HL-60/S4 (cell line): ENCODE data around the gene MCUB.

Source experiments
- in situ Hi-C: fragments of 300-500 bp; cut with MboI; formaldehyde crosslinking; loops from 2 replicates; pipeline ENCODE4 v1.14.3; 2022; ENCODE audit warnings: low sequenced_read_pairs

MCUB gene

DNA sequence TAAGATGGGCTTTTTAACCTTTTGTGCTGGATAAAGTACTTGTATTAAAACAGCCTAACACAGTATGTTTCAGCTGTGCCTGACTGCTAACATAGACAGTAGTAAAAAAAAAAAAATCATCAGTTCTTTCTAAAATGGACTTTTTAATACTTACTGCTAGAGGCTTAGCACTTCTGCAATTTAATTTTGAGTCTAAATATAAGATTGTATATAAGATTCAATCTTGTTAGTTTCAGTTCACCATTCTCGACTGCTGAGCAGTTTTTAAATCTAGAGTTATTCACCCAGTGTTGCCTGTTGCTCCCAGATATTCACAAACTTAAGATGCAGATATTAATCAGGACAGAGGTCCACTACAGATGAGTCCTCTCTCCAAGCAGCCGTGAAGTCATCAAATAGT, 163.1 kb downstream of the MCUB start:
- in situ Hi-C loops: no loop called here

DNA sequence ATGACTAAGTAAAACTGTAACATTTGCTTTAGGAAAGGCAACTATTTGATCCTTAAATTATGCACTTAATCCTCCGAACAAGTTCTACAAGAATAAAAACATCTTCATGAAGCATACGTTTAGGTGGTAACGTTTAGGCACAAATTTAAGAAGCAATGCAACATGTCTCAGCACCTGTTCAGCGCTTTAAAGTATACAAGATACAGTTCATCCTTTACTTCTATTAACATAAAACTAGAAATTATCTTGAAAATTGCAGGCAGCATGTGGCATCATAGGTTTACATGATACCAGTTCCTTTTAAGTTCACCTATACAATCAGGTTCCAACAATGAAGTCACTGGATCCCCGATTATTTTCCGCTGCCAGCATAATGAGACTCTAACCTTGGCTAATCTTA, 168.3 kb downstream of the MCUB start:
- in situ Hi-C loops: no loop called here

DNA sequence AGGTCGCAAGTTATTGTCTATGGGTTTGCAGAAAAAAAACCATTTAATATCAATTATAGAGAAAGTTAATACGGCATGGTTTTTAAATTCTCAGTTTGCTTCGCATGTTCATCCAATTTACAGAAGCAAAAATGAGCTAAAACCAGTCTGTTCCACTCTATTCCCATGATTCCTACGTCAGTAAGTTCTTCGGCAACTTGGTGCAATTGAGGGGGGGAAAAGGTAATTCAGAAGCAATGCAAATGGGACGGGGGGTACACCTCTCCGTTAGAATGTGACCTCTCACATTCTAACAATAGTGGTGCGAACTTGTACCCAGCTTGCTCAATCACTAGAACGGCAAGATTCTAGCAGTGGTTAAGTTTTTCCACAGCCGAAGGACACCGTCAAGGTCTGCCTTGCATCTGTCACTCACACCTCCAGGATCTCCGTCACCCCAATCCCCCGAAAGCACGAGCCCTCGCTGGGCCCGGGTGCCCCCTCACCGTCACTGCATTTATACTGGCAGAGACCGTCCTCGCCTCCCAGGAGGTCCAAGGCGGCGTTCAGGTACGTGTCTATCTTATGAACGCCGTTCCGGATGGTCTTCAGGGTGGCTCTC, 169.2 kb downstream of the MCUB start:
- in situ Hi-C loops: no loop called here

DNA sequence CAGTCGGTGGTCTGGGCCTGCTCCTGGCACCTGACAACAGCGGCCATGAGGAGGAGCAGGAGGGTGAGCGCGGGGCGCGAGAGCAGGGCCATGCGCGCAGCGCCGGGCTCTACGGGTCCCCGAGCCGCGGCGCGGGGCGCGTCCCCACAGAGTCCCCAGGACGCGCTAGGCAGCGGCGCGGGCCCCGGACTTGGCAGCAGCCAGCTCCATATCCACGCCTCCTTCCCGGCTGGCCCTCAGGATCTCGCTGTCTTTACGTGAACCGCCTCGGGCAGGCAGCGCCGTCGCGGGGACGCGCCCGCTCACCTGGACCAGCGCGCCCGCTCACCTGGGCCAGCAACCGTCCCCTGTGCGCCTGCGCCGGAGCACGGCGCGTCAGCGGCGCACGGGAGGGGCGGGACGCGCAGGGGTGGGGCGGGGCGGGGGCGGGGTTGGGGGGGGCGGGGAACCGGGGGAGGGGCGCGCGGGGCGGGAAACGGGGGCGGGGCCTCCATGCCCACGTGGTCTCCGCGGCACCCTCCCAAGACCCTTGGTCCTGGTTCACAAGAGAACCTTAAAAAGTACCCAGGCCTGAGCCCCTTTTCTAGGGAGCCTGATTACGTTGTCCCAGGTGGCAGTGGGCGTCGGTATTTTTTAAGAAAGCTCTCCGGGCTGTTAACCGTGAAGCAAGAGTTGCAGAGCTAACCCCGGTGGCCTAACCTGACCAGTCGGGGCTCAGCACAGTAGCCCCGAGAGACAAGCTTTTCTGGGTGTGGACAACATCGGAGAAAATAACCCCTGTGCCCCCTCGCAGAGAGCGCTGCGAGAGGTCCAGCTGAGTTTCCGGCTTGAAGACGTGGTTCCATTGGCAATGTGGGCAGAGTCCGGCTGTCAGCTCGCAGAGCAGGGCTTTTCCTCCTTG, 169.9 kb downstream of the MCUB start, which contains the start of gene PLA2G12A:
TSS of gene PLA2G12A (minus strand) at position 353 of the 901 bp plus-strand sequence. CDS start at position 92, 261 bp downstream.
- in situ Hi-C loops: no loop called here

DNA sequence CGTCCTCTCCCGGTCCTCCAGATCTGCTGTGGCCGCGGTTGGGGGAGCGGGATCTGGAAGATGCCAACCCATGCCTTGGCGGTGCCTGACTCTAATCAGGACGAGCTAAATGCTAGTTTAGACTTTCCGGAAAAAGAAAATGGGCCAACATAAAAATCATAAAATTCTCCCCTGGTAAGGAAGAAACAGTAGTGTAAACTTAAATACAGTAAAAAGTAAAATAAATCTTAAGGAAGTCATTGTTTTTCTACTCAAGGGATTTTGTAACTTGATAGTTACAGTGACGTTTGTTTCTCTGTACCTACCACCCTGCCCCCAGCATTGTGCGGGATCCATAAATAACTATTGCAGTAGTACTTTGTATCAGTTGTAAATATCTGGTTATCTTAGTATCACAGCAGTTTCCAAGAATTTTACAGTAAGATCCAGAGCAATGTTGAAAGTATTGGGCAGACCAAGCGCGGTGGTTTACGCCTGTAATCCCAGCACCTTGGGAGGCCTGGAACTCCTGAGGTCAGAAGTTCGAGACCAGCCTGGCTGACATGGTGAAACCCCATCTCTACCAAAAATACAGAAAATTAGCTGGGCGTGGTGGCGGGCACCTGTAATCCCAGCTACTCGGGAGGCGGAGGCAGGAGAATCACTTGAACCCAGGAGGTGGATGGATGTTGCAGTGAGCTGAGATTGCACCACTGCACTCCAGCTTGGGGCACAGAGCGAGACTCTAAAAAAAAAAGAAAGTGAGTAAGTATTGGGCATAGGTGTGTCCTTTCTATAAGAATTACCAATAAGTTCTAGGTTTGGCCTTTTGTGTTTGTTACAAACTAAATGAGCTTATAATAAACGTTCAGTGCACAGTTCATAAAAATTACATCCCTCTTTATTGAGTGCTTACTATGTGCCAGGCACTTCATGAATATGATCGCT, 170.8 kb downstream of the MCUB start:
- in situ Hi-C loops: no loop called here

DNA sequence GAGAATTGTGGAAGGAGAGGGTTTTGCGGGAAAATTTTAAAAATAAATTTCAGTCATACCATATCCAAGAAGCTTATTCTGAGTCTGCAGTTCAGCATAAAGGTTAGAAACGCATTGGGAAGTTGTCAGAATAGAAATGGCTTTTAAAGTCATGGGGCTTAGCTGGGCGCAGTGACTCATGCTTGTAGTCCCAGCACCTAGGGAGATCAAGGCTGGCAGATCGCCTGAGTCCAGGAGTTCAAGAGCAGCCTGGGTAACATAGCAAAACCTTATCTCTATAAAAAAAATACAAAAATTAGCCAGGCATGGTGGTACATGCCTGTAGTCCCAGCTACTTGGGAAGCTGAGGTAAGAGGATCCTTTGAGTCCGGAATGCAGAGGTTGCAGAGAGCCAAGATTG, 173.7 kb downstream of the MCUB start:
- in situ Hi-C loops: no loop called here

DNA sequence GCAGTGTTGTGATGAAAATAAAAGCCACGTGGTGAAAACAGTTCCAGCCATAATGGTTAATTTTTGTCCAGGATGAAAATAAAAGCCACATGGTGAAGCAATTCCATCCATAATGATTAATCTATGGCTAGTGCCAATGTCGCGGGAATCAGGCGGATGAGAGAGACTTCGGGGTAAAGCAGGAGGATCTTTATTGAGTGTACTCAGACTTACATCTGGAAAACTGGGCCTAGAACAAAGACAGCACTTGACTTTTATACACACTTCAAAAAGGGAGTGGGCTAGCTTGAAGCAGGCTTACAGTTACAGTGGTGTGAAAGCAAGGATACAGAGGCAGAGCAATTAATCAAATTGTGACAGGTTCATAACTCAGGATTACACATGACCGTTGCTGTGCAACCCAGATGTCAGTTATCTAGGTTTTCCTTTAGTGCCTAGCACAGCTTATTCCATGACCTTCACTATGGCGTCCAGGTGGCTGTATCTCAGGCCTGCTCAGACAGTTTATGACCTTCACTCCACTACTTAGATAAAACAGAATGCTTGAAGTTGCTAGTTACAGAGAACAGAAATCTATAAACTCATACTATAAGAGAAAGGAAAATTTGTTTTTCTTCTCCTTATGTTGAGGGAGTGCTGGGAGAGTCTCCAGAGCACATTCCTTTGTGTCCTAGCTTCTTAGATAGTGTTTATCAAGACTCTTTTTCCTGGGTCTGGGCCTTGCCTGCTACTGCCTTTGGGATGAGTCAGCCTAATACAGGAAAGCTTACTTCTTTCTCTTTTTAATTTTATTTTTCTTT, 175.7 kb downstream of the MCUB start:
- in situ Hi-C loops: no loop called here
